Measurements from ENCODE around the gene P4HA3.

GRCh38 chr11:74221816-74222215 is 89.6 kb downstream of the P4HA3 start:
- no peak for TF ChIP-seq CTCF (IDR thresholded peaks at IDR 0.05)
- no peak for TF ChIP-seq POLR2AphosphoS5 (IDR thresholded peaks at IDR 0.05; ENCODE audit: insufficient read depth in 1 of 2, low read depth in 1 of 2)
